Upper lobe of left lung (tissue), 6 donors: ENCODE data around the gene ARHGAP42. TPM values are rescaled to one million over a fixed set of nuclear protein-coding genes. Genes with fewer than 3 reads are reported as not detected.
A peak's percentile ranks its signal among the peaks of the same experiment; 100 is the strongest.

Experiments
- ATAC-seq, 2 donors: fragments of 200-7000 bp; cut with Tn5 transposase; one replicate each; pipeline ENCODE4 v1.9.1; 2022; ENCODE audit warnings: mild to moderate bottlenecking in 2 of 2, moderate library complexity in 2 of 2; ENCODE audit not compliant: low FRiP score in 2 of 2
- DNase-seq, 2 donors: peaks; one replicate each; pipeline ENCODE4 v3.0.0-alpha.2; 2019 to 2020
- H3K27ac ChIP-seq, 4 donors: fragments of 200-600 bp; sonication (generic); one replicate each; pipeline ENCODE4 v1.5.1; 2016 to 2019
- H3K27me3 ChIP-seq, 4 donors: fragments of 200-600 bp; sonication (generic); one replicate each; pipeline ENCODE4 v1.5.1; 2017 to 2019
- H3K36me3 ChIP-seq, 4 donors: fragments of 200-600 bp; sonication (generic); one replicate each; pipeline ENCODE4 v1.5.1; 2016 to 2019
- H3K4me1 ChIP-seq, 4 donors: fragments of 200-600 bp; sonication (generic); one replicate each; pipeline ENCODE4 v1.5.1; 2018 to 2019
- H3K4me3 ChIP-seq, 4 donors: fragments of 200-600 bp; sonication (generic); one replicate each; pipeline ENCODE4 v1.5.1; 2017 to 2019; ENCODE audit warnings: mild to moderate bottlenecking in 2 of 4, moderate library complexity in 1 of 4
- H3K9me3 ChIP-seq, 4 donors: fragments of 200-600 bp; sonication (generic); one replicate each; pipeline ENCODE4 v1.5.1; 2018 to 2019
- CTCF ChIP-seq, 6 experiments: fragments of 450-650 bp in 4 of 6; fragments of 200-600 bp in 2 of 6; sonication (generic) in 2 of 6; IDR thresholded peaks; one replicate each; pipeline ENCODE4 v1.5.1; 2016 to 2019; ENCODE audit warnings: antibody characterized with exemption in 6 of 6
- EP300 ChIP-seq, 4 donors: sonication (generic); formaldehyde crosslinking; IDR thresholded peaks; one replicate each; pipeline ENCODE4 v1.5.1; 2017; ENCODE audit warnings: antibody characterized with exemption in 4 of 4, control low read depth in 2 of 4
- POLR2A ChIP-seq, 4 donors: fragments of 450-650 bp; IDR thresholded peaks; one replicate each; pipeline ENCODE4 v1.5.1; 2016 to 2017; ENCODE audit warnings: antibody characterized with exemption in 4 of 4, mild to moderate bottlenecking in 2 of 4
- POLR2AphosphoS5 ChIP-seq, 2 donors: sonication (generic); formaldehyde crosslinking; IDR thresholded peaks; one replicate each; pipeline ENCODE4 v1.5.1; 2017; ENCODE audit warnings: antibody characterized with exemption in 2 of 2
- WGBS, 2 donors: methylation state at CpG; one replicate each; pipeline ENCODE4 v1.1.5; 2017 to 2018; 5-methylcytosine and 5-hydroxymethylcytosine counted together
- total RNA-seq, 6 donors: library from RNA; depleted of rRNA in 4 of 6; stranded (reverse); fragments of >200 nt in 4 of 6; gene quantifications; one replicate each; pipeline versions ENCODE4 v1.1.0 to v1.2.1, GENCODE V29; 2016 to 2021
- donor health status: DM: no; HTN: no; CAD: no; lungs with moderate emphysema.
- donor health status: DM: no; HTN: yes; CAD: no; lungs with severe emphysema.

Gene ARHGAP42
- total RNA-seq, 6 donors from 2014 or later: 8.7 to 44.9 (median 23.6) TPM

GRCh38 chr11:100875521-100875869, 188.4 kb downstream of the ARHGAP42 start:
- ATAC-seq: no peak
- Histone ChIP-seq H3K27me3 (no peaks in the 10 kb centered on the region), H3K4me1 (no peaks in the 10 kb centered on the region), H3K4me3 (no peak overlapping the region), H3K27ac (no peak overlapping the region), H3K36me3 (no peaks in the 10 kb centered on the region), H3K9me3 (no peaks in the 10 kb centered on the region)
- WGBS, 2 donors: 85 to 94% methylated on average over 8 of the region's 8 CpGs
- peak in 1 of 2 donors; percentile 27 for DNase-seq
- TF ChIP-seq POLR2A (IDR thresholded peaks at IDR 0.05) (no peak), CTCF (IDR thresholded peaks at IDR 0.05) (no peak), POLR2AphosphoS5 (IDR thresholded peaks at IDR 0.05) (no peak), EP300 (IDR thresholded peaks at IDR 0.05) (no peak)

GRCh38 chr11:100876815-100877520, 189.9 kb downstream of the ARHGAP42 start:
- no peaks in the 10 kb centered on the region for H3K4me1 ChIP-seq
- no peaks in the 10 kb centered on the region for H3K36me3 ChIP-seq
- WGBS, 2 donors: 55 to 73% methylated on average over 3 of the region's 3 CpGs
- TF ChIP-seq POLR2AphosphoS5 (IDR thresholded peaks at IDR 0.05) (no peak), CTCF (IDR thresholded peaks at IDR 0.05) (no peak), EP300 (IDR thresholded peaks at IDR 0.05) (no peak), POLR2A (IDR thresholded peaks at IDR 0.05) (no peak)
- no peaks in the 10 kb centered on the region for H3K27me3 ChIP-seq
- H3K27ac ChIP-seq: peak overlapping the region in 2 of 4 donors; percentile 21 to 27
- no peak for DNase-seq
- H3K4me3 ChIP-seq: no peak overlapping the region
- peak in 1 of 2 donors; percentile 90 for ATAC-seq
- H3K9me3 ChIP-seq: no peaks in the 10 kb centered on the region

- no peaks in the 10 kb centered on the region for H3K27me3 ChIP-seq
- WGBS, 2 donors: 84% methylated on average over 2 of the region's 2 CpGs
- DNase-seq: no peak
- no peak for TF ChIP-seq POLR2AphosphoS5 (IDR thresholded peaks at IDR 0.05)
- no peak for TF ChIP-seq CTCF (IDR thresholded peaks at IDR 0.05)
- TF ChIP-seq EP300 (IDR thresholded peaks at IDR 0.05): no peak
- TF ChIP-seq POLR2A (IDR thresholded peaks at IDR 0.05): no peak
- H3K4me1 ChIP-seq: no peaks in the 10 kb centered on the region
- no peak overlapping the region for H3K27ac ChIP-seq
- H3K4me3 ChIP-seq: no peak overlapping the region
- peak in 1 of 2 donors; percentile 75 for ATAC-seq
- H3K36me3 ChIP-seq: no peaks in the 10 kb centered on the region
- no peaks in the 10 kb centered on the region for H3K9me3 ChIP-seq
These were observed 191.4 kb downstream of the ARHGAP42 start for GRCh38 chr11:100878474-100878873.

GRCh38 chr11:100882957-100883356, 195.9 kb downstream of the ARHGAP42 start:
- H3K4me1 ChIP-seq: no peaks in the 10 kb centered on the region
- H3K27ac ChIP-seq: no peak overlapping the region
- no peaks in the 10 kb centered on the region for H3K9me3 ChIP-seq
- ATAC-seq: no peak
- H3K36me3 ChIP-seq: no peaks in the 10 kb centered on the region
- WGBS, 2 donors: 78 to 90% methylated on average over 1 of the region's 1 CpG
- H3K27me3 ChIP-seq: no peaks in the 10 kb centered on the region
- H3K4me3 ChIP-seq: no peak overlapping the region
- DNase-seq: no peak
- TF ChIP-seq POLR2AphosphoS5 (IDR thresholded peaks at IDR 0.05) (no peak), EP300 (IDR thresholded peaks at IDR 0.05) (no peak), POLR2A (IDR thresholded peaks at IDR 0.05) (no peak), CTCF (IDR thresholded peaks at IDR 0.05) (no peak)

GRCh38 chr11:100883830-100884229, 196.7 kb downstream of the ARHGAP42 start:
- H3K9me3 ChIP-seq: no peaks in the 10 kb centered on the region
- H3K27ac ChIP-seq: no peak overlapping the region
- H3K36me3 ChIP-seq: no peaks in the 10 kb centered on the region
- ATAC-seq (no peak), DNase-seq (no peak)
- 95 to 97% methylated on average over 1 of the region's 1 CpG for WGBS, 2 donors
- no peak overlapping the region for H3K4me3 ChIP-seq
- H3K27me3 ChIP-seq: no peaks in the 10 kb centered on the region
- TF ChIP-seq EP300 (IDR thresholded peaks at IDR 0.05) (no peak), POLR2AphosphoS5 (IDR thresholded peaks at IDR 0.05) (no peak), CTCF (IDR thresholded peaks at IDR 0.05) (no peak), POLR2A (IDR thresholded peaks at IDR 0.05) (no peak)
- no peaks in the 10 kb centered on the region for H3K4me1 ChIP-seq
